Measurements from ENCODE around the gene PCDHGB3.
"Not testable (repeated sequence)": the region's sequence is repeated elsewhere in the genome, so short reads cannot be mapped to it uniquely, and the experiment has no call there.

PCDHGB3 gene

DNA sequence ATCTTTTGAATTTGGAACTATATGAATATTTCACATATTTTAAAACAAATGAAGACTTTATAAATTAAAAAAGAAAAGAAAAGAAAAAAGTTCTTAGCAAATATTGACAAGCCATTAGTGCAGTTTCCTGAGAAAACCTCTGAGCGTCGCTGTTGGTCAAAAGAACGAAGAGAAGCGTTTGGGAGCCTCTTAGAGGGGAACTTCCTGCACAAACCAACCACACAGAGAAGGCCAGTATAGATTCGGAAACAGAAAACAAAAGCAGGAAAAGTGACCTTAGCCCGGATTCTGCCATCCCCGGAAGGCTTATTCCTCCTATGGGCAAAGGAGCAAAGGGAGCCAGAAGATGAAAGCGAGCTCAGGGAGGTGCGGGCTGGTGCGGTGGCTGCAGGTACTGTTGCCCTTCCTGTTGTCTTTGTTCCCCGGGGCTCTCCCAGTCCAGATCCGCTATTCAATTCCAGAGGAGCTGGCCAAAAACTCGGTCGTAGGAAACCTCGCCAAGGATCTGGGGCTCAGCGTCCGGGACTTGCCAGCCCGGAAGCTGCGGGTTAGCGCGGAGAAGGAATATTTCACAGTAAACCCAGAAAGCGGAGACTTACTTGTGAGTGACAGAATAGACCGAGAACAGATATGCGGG lies 10.1 kb upstream of the PCDHGB3 start, which contains the start of gene PCDHGB2:
Gene PCDHGB2, plus strand, starts transcription at position 205 of the 637 bp plus-strand sequence. Its CDS starts 142 bp downstream, at position 347.
- no peak for DNase-seq

DNA sequence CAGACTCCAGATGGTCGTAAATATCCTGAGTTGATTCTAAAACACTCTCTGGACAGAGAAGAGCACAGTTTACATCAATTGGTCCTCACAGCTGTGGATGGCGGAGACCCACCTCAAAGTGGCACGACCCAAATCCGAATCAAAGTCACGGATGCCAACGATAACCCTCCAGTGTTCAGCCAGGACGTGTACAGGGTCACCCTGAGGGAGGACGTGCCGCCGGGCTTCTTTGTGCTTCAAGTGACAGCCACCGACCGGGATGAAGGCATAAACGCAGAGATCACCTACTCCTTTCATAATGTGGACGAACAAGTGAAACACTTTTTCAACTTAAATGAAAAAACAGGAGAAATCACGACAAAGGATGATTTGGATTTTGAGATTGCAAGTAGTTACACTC lies 9.4 kb upstream of the PCDHGB3 start:
- DNase-seq = no peak

DNA sequence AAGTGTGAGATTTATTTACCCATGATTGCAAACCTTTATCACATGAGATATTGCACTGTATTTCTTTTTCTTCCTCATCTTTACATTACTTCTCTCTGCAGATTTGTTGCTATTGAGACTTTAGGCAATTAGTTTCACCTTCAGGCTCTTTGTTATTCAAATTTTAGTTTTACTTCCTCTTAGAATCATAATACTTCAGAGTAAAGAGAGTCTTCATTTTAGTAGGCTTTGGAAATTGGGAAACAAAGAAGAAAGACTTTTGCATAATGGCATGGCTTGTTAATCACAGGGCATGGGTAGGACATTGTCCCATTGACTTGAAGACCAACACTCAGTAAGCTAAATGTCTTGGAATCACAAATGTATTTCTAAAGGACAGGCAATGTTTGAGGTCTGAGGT lies 7.3 kb upstream of the PCDHGB3 start:
- no peak for DNase-seq

DNA sequence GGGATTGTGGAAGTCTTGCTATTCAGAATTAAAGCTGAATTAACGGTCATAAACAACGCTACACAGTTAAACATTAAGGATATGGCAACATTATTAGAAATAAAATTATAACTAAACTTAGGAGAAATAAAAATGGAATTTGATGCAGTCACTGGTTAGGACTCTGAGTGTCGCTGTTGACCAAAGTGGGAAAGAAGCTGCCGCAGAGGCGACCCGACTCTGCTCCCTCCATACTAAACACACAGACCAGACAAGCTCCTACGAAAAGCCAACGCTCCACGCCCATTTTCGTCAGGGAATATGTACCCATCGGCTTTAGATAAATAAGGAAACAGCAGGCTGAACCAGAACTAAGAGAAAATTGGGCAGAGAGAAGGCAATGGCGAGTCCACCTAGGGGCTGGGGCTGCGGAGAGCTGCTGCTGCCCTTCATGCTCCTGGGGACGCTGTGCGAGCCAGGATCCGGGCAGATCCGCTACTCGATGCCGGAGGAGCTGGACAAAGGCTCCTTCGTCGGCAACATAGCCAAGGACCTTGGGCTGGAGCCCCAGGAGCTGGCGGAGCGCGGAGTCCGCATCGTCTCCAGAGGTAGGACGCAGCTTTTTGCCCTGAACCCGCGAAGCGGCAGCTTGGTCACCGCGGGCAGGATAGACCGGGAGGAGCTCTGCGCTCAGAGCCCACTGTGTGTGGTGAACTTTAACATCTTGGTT lies 5.9 kb upstream of the PCDHGB3 start, which contains the start of gene PCDHGA5:
Gene PCDHGA5, plus strand, starts transcription at position 211 of the 709 bp plus-strand sequence. Its CDS starts 169 bp downstream, at position 380.
- DNase-seq = no peak

DNA sequence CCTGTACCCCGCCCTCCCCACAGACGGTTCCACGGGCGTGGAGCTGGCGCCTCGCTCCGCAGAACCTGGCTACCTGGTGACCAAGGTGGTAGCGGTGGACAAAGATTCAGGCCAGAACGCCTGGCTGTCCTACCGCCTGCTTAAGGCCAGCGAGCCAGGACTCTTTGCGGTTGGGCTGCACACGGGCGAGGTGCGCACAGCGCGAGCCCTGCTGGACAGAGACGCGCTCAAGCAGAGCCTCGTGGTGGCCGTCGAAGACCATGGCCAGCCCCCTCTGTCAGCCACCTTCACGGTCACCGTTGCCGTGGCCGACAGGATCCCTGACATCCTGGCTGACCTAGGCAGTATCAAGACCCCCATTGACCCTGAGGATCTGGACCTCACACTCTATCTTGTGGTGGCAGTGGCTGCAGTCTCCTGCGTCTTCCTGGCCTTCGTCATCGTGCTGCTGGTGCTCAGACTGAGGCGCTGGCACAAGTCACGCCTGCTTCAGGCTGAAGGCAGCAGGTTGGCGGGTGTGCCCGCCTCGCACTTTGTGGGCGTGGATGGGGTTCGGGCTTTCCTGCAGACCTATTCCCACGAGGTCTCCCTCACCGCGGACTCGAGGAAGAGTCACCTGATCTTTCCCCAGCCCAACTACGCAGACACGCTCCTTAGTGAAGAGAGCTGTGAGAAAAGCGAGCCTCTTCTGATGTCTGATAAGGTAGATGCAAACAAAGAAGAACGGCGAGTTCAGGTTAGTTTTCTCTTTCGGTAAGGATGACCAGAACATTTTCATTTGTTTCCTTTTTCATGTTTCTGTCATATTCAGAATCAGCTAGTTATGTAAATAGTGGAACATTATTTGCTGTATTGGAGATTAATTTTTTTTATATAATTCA lies 3.8 kb upstream of the PCDHGB3 start:
- DNase-seq = no peak

DNA sequence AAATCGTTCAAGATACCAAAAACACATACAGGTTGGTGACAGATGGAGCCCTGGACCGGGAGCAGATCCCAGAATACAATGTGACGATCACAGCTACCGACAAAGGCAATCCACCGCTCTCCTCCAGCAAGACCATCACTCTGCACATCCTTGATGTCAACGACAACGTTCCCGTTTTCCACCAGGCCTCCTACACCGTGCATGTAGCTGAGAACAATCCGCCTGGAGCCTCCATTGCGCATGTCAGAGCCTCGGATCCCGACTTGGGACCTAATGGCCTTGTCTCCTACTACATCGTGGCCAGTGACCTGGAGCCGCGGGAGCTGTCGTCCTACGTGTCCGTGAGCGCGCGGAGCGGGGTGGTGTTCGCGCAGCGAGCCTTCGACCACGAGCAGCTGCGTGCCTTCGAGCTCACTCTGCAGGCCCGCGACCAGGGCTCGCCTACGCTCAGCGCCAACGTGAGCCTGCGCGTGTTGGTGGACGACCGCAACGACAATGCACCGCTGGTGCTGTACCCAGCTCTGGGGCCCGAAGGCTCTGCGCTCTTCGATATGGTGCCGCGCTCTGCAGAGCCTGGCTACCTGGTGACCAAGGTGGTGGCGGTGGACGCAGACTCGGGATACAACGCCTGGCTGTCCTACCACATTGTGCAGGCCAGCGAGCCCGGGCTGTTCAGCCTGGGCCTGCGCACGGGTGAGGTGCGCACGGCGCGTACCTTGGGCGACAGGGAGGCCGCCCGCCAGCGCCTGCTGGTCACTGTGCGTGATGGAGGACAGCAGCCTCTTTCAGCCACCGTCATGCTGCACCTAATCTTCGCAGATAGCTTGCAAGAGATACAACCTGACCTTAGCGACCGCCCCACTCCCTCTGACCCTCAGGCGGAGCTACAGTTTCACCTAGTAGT lies 1.8 kb downstream of the PCDHGB3 start:
- DNase-seq = no peak

DNA sequence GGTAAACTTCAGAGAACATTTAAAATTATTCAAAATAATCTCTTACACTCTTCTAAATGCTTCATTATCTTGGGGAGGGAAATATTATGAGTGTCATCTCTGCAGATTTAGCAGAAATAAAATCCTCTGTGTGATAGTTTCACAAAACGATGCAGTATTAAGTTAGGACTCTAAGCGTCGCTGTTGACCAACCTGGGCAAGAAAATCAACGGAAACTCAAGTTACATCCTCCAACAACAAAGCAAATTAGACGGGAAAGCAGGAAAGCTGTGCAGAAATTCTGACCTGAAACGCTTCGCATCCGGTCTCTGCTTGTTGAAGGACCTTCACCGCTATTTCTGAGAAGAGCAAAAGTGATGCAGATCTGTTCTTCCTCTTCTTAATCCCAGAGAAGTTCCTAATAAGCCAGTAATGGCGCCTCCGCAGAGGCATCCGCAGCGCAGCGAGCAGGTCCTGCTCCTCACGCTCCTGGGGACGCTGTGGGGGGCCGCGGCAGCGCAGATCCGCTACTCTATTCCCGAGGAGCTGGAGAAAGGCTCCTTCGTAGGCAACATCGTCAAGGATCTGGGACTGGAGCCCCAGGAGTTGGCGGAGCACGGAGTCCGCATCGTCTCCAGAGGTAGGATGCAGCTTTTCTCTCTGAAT lies 3.8 kb downstream of the PCDHGB3 start, which contains the start of gene PCDHGA6:
Gene PCDHGA6, plus strand, starts transcription at position 219 of the 645 bp plus-strand sequence. Its CDS starts 193 bp downstream, at position 412.
- DNase-seq = no peak

DNA sequence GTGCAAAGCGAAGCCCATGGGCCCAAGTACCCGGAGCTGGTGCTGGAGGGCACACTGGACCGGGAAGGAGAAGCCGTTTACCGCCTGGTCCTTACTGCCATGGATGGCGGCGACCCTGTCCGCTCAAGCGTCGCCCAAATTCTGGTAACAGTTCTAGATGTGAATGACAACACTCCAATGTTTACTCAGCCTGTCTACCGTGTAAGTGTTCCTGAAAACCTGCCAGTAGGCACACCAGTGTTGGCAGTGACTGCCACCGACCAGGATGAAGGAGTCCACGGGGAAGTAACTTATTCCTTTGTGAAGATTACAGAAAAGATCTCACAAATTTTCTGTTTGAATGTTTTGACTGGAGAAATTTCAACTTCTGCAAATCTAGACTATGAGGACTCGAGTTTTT lies 4.6 kb downstream of the PCDHGB3 start:
- DNase-seq = no peak

DNA sequence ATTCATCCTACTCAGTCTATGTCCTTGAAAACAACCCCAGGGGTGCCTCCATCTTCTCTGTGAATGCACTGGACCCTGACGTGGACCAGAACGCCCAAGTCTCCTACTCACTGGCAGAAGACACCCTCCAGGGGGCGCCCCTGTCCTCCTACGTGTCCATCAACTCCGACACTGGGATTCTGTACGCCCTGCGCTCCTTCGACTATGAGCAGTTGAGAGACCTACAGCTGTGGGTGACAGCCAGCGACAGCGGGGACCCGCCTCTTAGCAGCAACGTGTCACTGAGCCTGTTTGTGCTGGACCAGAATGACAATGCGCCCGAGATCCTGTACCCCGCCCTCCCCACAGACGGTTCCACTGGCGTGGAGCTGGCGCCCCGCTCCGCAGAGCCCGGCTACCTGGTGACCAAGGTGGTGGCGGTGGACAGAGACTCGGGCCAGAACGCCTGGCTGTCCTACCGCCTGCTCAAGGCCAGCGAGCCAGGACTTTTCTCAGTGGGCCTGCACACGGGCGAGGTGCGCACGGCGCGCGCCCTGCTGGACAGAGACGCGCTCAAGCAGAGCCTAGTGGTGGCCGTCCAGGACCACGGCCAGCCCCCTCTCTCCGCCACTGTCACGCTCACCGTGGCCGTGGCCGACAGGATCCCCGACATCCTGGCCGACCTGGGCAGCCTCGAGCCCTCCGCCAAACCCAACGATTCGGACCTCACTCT lies 5.6 kb downstream of the PCDHGB3 start:
- DNase-seq = not testable (repeated sequence)

DNA sequence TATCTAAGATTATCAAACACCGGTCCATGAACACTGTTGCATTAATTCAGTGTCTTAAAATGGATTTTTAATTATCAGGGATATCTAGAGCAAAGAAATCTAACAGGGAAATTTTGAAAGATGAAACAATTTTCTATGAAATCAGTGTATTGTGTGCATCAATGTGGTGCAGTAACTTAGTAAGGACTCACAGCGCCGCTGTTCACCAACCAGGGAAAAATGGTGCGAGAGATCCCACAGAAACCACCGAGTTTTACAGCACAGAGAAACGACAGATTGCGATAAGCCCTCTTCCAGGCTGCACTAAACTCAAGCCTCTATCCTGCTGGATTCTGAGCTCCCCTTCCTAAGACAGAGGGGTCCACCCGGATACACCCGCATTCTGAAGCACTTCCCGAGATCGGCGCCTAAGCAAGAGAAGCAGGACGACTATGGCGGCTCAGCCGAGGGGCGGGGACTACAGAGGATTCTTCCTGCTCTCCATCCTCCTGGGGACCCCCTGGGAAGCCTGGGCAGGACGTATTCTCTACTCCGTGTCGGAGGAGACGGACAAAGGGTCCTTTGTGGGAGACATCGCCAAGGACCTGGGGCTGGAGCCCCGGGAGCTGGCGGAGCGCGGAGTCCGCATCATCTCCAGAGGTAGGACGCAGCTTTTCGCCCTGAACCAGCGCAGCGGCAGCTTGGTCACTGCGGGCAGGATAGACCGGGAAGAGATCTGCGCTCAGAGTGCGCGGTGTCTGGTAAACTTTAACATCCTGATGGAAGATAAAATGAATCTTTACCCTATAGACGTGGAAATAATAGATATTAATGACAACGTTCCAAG lies 12.6 kb downstream of the PCDHGB3 start, which contains the start of gene PCDHGA7:
Gene PCDHGA7, plus strand, starts transcription at position 274 of the 826 bp plus-strand sequence. Its CDS starts 158 bp downstream, at position 432.
- no peak for DNase-seq

DNA sequence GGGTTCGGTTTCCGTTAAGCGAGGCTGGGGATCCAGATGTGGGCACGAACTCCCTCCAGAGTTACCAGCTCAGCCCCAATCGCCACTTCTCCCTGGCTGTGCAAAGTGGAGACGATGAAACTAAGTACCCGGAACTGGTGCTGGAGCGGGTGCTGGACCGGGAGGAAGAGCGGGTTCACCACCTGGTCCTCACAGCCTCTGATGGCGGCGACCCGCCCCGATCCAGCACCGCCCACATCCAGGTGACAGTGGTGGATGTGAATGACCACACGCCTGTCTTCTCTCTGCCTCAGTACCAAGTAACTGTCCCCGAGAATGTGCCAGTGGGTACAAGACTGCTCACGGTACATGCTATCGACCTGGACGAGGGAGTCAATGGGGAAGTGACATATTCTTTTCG lies 13.3 kb downstream of the PCDHGB3 start:
- no peak for DNase-seq

DNA sequence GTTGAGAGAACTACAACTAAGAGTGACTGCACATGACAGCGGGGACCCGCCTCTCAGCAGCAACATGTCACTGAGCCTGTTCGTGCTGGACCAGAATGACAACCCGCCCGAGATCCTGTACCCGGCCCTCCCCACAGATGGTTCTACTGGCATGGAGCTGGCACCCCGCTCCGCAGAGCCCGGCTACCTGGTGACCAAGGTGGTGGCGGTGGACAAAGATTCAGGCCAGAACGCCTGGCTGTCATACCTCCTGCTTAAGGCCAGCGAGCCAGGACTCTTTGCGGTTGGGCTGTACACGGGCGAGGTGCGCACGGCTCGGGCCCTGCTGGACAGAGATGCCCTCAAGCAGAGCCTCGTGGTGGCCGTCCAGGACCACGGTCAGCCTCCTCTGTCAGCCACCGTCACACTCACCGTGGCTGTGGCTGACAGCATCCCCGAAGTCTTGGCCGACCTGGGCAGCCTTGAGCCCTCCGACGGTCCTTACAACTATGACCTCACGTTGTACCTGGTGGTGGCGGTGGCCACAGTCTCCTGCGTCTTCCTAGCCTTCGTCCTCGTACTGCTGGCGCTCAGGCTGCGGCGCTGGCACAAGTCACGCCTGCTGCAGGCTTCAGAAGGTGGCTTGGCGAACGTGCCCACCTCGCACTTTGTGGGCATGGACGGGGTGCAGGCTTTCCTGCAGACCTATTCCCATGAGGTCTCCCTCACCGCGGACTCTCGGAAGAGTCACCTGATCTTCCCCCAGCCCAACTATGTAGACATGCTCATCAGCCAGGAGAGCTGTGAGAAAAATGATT lies 14.6 kb downstream of the PCDHGB3 start:
- no peak for DNase-seq

DNA sequence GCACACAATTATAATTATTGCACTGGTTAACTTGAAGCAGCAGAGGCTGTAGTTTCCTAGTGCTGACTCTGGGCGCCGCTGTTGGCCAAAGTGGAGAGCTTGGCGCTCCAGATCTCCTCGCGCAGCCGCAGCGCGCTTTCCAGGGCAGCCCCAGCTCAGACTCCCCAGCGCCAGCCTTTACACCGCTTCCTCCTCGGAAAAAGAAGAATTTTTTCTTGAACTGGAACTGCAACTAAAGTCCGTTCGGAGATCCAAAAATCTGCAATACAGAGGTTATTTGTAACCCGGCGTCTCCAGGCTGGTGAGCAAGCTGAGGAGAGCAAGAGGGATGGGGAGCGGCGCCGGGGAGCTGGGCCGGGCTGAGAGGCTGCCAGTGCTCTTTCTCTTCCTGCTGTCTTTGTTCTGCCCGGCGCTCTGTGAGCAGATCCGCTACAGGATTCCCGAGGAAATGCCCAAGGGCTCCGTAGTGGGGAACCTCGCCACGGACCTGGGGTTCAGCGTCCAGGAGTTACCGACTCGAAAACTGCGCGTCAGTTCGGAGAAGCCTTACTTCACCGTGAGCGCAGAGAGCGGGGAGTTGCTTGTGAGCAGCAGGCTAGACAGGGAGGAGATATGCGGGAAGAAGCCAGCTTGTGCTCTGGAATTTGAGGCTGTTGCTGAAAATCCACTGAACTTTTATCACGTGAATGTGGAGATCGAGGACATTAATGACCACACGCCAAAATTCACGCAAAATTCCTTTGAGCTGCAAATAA lies 17.7 kb downstream of the PCDHGB3 start, which contains the start of gene PCDHGB4:
Gene PCDHGB4, plus strand, starts transcription at position 142 of the 755 bp plus-strand sequence. Its CDS starts 187 bp downstream, at position 329.
- DNase-seq = not testable (repeated sequence)

DNA sequence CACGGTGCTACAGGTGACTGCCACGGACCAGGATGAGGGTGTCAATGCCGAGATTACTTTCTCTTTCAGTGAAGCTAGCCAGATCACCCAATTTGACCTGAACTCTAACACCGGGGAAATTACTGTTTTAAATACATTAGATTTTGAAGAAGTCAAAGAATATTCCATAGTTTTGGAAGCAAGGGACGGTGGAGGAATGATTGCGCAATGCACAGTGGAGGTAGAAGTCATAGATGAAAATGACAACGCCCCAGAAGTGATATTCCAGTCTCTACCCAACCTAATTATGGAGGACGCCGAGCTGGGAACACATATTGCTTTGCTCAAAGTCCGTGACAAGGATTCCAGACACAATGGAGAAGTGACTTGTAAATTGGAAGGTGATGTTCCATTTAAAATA lies 18.6 kb downstream of the PCDHGB3 start:
- DNase-seq = no peak

DNA sequence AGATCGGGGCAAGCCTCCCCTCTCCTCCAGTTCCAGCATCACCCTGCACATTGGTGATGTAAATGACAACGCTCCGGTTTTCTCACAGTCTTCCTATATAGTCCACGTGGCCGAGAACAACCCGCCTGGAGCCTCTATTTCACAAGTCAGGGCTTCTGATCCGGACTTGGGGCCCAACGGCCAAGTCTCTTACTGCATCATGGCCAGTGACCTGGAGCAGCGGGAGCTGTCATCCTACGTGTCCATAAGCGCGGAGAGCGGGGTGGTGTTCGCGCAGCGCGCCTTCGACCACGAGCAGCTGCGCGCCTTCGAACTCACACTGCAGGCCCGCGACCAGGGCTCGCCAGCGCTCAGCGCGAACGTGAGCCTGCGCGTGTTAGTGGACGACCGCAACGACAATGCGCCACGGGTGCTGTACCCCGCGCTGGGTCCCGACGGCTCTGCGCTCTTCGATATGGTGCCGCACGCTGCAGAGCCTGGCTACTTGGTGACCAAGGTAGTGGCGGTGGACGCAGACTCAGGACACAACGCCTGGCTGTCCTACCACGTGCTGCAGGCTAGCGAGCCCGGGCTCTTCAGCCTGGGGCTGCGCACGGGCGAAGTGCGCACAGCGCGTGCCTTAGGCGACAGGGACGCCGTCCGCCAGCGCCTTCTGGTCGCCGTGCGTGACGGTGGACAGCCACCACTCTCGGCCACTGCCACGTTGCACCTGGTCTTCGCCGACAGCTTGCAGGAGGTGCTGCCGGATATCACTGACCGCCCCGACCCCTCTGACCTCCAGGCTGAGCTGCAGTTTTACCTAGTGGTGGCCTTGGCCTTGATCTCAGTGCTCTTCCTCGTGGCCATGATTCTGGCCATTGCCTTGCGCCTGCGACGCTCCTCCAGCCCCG lies 19.4 kb downstream of the PCDHGB3 start:
- DNase-seq = no peak

DNA sequence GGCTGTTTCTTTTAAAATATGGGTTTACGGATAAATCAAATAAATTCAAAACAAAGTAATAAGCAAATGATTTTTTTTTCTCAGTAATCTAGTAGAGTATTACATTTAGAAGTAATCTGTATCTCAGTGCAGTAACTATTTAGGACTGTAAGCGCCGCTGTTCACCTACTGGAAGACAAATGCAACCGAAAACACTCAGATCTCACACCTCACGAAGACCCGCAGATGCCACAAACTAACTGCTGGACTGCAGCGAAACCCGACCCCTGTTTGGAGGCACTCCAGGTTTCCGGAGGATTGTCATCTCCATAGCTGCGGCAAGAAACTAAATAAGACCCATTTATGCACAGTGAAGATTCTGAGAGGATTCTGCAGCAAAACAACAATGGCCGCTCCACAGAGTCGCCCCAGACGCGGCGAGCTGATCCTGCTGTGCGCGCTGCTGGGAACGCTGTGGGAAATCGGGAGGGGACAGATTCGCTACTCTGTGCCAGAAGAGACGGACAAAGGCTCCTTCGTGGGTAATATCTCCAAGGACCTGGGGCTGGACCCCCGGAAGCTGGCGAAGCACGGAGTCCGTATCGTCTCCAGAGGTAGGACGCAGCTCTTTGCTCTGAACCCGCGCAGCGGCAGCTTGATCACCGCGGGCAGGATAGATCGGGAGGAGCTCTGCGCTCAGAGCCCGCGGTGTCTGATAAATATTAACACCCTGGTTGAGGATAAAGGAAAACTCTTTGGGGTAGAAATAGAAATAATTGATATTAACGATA lies 22.6 kb downstream of the PCDHGB3 start, which contains the start of gene PCDHGA8:
Gene PCDHGA8, plus strand, starts transcription at position 205 of the 770 bp plus-strand sequence. Its CDS starts 181 bp downstream, at position 386.
- no peak for DNase-seq

Data from central memory CD4-positive, alpha-beta T cell (primary cell).